ENCODE measurements around the gene PORCN. TPM values are rescaled to one million over a fixed set of nuclear protein-coding genes. Genes with fewer than 3 reads are reported as not detected.

The PORCN gene
- total and polyA plus RNA-seq, 9 of the 15 experiments (the other 6 are each of a cell fraction or from before 2014, with no cell fraction given): 0.34 to 5.1 (median 2.8) TPM

DNA sequence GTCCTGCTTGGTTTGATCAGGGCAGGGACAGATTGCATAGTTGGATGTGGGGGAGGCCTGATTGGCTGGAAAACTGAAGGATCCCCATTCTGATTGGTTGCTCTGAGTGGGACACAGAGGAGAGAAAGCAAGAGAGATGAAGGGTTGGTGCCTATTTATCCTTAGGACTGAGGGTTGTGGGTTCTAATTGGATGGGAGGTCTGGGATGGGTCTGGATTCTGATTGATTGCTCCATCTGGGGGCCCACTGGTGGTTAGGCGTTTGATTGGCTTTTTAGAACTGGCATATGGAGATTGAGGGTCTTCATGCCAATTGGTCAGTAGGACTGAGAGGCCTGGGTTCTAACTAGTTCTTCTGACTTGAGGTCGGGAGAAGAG is 12.2 kb downstream of the PORCN start:
- TSS peak; percentile 62 for BruUV-seq (replicated peaks)
- in situ Hi-C loops (cut with MboI) (no loop called here), intact Hi-C loops (cut with micrococcal nuclease) (loop anchor here (10.0 kb wide), 1 partner anchor 54 kb away; the partner anchor contains the start of gene RBM3)
- DNase-seq (ENCODE audit: extremely low read depth in 1 of 4, low spot score in 3 of 4) (peak; percentile 40 to 57 (median 43)), ATAC-seq (peak; percentile 4; the same call in 1 of the 3 replicates), FAIRE-seq (peak; percentile 66)
- TF ChIP-seq PHF20 (IDR thresholded peaks at IDR 0.05; ENCODE audit: partially characterized antibody) (peak; percentile 53), POLR2B (IDR thresholded peaks at IDR 0.05; ENCODE audit: low read depth, partially characterized antibody) (peak; percentile 13), FOXA1 (IDR thresholded peaks at IDR 0.05; ENCODE audit: borderline replicate concordance) (no peak), PTTG1 (tag; IDR thresholded peaks at IDR 0.05; ENCODE audit: low read depth) (0 out of 2 replicates have a peak, but pooled peaks have one; percentile 15), ZMIZ1 (IDR thresholded peaks at IDR 0.05; ENCODE audit: low read depth in 2 of 2, low read length in 2 of 2) (no peak), NFYB (IDR thresholded peaks at IDR 0.05; ENCODE audit: extremely low read depth, insufficient read length) (peak; percentile 29), RFX7 (CRISPR knock-in tag; IDR thresholded peaks at IDR 0.05) (no peak)
- Histone ChIP-seq H3K9me1 (ENCODE audit: control insufficient read depth, insufficient read depth, low read length) (peaks cover 5% of the 10 kb centered on the region), H4K20me1 (replicated peaks; ENCODE audit: control insufficient read depth, insufficient read depth, low read length) (no peaks in the 10 kb centered on the region; the same call in 1 of the 2 replicates), H3K4me1 (replicated peaks in 1 of 2; ENCODE audit: control insufficient read depth in 2 of 2, insufficient read depth in 2 of 2, low read length in 2 of 2) (peaks cover 10 to 12% of the 10 kb centered on the region in 2 experiments; a peak in 4 of 5 replicates), H3K27ac (ENCODE audit: extremely low read depth, low read depth, low read length) (peak overlapping the region; percentile 88), H3K4me2 (ENCODE audit: insufficient read depth, low read length) (peak overlapping the region; percentile 97), H3K36me3 (ENCODE audit: control insufficient read depth, insufficient read depth, low read length) (peaks cover 23% of the 10 kb centered on the region; the same call in 2 of the 3 replicates), H3K4me3 (peak overlapping the region; percentile 60), H3K9ac (ENCODE audit: insufficient read depth in 1 of 2, low read depth in 2 of 2, low read length in 2 of 2) (peak overlapping the region; percentile 18 to 89; a peak in 3 of 4 replicates), H3K79me2 (ENCODE audit: control insufficient read depth, insufficient read depth, low read length) (peaks cover 32% of the 10 kb centered on the region), H3K9me3 (replicated peaks; ENCODE audit: control insufficient read depth, insufficient read depth, low read depth, low read length) (no peaks in the 10 kb centered on the region), H3K27me3 (ENCODE audit: control insufficient read depth in 2 of 2, insufficient read depth in 2 of 2, low read length in 2 of 2) (no peaks in the 10 kb centered on the region), H2AFZ (ENCODE audit: low read depth, low read length) (peak overlapping the region; percentile 93)
- 30% methylated on average over 2 of the region's 2 CpGs for WGBS (ENCODE audit: insufficient coverage, low coverage, missing lambda C conversion rate)
- CTCF ChIA-PET (ENCODE audit: low intra/inter-chr PET ratio): no interaction called here
- POLR2A ChIA-PET: interaction anchor here (0.8 to 1.1 kb wide), 2 partner anchors 13 to 19 kb away, joined by 3 read pairs; no protein-coding TSS in a partner anchor
